GM19351 (cell line): Measurements from ENCODE around the gene UBE2J1.
A peak's percentile ranks its signal among the peaks of the same experiment; 100 is the strongest.
"Not testable (repeated sequence)": the region's sequence is repeated elsewhere in the genome, so short reads cannot be mapped to it uniquely, and the experiment has no call there.

Experiments
- ATAC-seq: cut with Tn5 transposase; IDR thresholded peaks from one replicate; pipeline ENCODE4 v1.9.1; 2021; ENCODE audit warnings: mild to moderate bottlenecking, moderate library complexity; ENCODE audit not compliant: unreplicated experiment

UBE2J1 gene, protein sequence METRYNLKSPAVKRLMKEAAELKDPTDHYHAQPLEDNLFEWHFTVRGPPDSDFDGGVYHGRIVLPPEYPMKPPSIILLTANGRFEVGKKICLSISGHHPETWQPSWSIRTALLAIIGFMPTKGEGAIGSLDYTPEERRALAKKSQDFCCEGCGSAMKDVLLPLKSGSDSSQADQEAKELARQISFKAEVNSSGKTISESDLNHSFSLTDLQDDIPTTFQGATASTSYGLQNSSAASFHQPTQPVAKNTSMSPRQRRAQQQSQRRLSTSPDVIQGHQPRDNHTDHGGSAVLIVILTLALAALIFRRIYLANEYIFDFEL

DNA sequence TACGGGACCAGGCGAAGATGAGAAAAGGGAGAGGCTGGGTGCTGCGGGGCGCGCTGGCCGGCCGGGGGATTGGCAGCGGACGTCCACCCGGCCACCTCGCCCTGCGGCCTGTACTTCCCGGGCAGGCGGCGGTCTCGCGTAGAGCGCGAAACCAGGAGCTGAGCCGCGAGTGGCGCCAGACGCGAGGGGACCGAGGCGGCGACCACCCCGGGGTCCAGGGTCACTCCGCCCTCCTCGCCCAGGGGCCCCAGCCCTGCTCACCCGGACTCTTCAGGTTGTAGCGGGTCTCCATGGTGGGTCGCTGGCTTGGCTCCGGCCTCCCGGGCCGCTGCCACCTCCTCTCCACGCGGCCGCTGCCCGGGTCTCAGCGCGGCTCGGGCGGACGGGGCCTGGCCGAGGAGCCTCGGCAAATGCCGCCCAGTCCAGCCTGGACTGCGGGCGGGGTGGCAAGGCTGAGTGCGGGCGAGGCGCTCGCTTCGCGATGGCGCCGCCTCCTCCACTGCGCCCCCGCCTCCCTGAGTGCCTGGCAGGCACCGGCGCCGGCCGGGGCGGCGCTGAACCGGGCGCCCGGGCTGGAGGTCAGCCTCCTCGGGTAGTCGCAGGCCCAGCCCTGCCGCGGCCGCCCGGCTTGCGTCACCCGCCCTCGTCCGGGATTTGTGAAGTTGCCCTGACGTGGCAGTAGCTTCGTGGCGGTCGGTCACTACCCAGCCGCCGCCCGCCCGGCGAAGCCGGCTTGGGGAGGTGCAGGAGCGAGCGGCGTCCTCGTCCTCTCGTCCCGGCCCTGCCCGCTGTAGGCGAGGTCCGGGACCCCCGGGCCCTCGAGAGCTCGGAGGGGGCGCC lies at the start of gene UBE2J1:
UBE2J1 (minus strand) TSS at position 445 of the 840 bp plus-strand sequence; CDS start at position 292, 153 bp downstream.
- ATAC-seq: peak; percentile 37

DNA sequence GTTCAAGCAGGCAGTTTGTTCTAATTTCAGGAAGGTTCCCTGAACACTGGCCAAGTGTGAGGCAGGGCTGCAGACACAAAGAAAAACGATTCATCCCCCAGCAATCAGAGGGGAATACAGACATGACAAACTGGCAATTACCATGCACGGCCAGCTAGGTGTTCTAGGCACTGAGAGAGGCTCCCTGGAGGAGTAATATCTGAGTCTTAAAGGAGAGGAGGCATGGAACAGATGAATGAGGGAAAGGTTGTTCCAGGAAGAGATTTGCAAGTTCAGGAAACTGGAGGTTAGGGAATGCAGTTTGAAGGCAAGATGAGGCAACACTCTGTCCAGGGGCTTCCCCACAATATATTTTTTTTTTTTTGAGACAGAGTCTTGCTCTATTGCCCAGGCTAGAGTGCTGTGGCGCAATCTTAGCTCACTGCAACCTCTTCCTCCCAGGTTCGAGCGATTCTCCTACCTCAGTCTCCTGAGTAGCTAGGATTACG lies 48.4 kb upstream of the UBE2J1 start:
- no peak for ATAC-seq

DNA sequence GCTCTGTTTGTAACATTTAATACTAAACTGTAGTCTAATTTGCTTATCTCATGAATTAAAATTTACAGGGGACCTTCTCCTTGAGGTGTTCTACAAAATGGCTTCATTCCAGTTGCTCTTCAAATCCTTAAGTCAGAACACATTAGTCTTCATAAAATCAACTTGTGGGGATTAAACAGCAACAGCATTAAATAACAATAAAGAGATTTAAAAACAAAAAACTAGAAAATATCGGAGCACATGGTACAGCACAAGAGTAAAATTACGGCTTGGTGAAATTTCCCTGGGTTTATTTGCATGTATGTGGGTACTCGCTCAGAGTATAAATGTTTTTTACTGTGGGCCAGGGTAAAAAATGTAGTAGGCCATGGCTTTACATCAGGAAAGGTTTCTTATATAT lies 47.5 kb upstream of the UBE2J1 start:
- no peak for ATAC-seq

DNA sequence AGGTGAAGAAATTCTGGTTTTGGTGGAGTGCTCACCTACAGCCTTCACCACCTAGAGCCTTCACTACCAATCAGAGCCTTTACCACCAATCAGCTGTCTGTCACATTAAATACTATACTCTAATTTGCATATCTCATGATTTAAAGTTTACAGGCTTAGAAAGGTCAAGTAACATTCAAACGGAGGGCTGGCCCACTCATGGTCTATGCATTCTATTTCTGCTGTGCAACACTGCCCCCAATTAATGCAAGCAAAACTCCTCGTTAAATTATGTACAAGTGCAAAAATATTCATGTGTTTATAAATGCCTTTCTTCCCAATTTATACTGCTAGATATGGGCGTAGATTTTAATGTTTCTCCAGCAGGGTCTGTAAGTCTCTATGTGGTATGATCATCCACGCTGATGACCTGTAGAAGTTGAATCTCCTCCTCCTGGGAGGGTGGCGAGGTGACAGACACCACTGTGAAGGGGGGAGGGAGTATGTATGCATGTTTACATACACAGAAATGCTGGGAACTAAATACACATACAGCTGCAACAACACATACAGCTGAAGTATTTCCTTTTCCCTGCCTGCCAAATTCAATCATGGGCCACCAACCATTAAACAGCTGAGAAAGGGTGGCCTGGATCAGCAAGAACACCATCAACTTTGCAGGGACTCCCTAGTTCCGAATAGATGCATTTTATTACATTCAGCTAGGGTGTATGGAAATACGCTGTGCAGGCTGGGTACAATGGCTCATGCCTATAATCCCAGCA lies 46.4 kb upstream of the UBE2J1 start:
- no peak for ATAC-seq

DNA sequence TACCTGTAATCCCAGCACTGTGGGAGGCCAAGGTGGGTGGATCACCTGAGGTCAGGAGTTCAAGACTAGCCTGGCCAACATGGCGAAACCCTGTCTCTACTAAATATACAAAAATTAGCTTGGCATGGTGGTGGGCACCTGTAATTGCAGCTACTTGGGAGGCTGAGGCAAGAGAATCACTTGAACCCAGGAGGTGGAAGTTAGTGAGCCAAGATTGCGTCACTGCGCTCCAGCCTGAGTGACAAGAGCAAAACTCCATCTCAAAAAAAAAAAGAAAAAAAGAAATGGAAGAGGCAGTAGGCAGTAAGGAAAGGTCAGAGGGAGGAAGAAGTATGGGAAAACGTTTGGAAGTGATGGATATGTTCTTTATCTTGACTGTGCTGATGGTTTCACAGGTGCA lies 45.4 kb upstream of the UBE2J1 start:
- not testable (repeated sequence) for ATAC-seq

DNA sequence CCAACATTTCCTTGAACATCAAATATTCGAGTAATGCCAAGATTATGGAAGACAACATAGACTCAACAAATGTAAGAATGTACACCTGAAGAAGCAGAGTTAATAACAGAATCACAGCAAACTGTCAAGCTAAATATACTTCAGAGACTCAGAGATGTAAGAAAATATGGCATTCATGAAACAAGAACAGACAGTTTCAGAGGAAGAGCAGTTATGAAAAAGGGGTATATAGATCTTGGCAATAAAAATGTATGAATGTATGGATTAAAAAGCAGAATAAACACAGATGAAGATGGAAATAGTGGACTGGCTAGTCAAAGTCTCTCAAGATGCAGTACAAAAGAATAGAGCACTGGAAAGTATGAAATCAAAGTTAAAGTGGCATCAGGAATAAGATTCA lies 41.1 kb upstream of the UBE2J1 start:
- ATAC-seq: no peak

DNA sequence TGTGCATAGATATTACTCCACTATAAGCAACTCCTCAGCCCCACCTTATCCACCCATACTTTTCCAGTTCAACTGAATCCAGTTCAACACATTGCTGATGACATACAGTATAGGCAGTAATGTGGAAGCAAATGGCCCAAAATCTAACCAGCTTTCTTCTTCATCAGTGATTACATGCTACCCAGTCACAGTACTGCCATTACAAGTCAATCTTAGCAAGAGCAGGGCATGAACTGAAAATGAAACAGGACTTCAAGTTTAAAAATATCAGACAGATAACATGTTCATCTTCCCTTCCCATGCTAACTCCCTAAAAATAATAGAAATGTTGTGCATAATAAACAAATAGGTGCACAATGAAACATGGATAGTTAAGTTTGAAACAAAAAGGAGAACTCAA lies 40.3 kb upstream of the UBE2J1 start:
- no peak for ATAC-seq

DNA sequence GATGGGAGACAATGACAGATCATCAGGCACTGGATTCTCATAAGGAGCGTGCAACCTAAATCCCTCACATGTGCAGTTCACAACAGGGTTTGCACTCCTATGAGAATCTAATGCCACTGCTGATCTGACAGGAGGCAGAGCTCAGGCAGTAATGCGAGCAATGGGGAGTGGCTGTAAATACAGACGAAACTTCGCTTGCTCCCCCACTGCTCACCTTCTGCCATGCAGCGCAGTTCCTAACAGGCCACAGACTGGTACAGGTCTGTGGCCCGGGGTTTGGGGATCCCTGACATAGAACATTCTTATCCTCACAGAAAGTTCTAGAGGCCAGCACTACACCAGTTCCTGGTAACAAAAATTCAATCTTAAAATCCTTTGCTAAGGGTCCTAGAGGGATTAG lies 36.3 kb upstream of the UBE2J1 start:
- ATAC-seq: no peak

DNA sequence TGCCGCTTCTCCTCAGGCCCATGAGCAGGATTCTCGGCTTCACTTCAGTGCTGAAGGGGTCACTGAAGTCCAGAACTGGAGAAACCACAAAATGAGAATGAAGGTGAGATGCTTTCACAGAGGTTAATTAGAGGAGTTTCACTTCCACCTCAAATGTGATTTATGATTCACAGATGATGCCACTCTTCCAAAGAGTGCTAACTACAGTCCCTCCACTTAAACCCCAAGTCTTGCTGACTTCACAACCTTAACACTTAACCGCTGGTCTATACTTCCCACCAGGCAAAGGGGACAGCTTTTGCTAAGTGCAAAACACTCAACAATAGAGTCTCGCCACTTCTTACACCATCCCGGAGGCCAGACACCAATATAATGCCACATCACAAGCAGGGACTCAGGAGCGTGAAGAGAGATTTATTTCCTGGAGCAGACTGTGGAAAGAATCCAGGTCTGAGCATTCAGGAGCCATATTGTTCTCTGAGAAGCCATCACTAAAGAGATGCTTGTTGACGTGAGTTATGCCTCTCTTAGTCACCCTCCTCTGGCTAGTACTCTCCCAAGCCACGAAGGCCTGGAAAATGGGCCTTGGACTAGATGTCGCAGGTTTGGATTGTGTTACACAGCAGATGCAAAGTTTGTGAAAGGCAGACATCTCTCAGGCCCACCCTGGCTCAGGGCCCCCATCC lies 35.1 kb upstream of the UBE2J1 start:
- ATAC-seq: peak; percentile 97

DNA sequence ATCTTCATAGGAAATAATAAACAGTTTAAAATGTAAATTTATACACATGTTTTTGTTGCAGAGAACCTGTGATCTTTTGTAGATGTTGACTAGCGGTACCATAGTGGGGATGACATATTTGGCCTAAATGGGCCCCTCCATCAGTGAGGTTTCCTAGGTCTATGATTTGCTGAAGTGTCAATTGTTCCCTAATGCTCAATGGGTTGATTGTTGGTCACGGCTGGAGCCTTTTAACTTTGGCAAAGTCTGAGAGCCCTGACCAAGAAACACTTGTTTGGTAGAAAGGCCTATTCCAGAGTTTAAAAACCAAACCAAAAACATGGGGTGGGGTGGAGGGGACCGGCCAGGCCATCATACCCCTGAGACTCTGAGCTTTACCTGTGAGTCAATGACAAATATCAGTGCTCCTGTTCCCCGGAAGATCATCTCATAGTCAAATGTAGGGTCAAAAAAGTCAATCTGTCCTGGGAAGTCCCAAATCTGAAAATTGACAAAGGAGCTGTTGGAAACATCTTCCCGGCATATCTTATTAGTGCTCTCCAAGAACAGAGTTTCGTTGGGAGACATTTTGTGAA lies 34.5 kb upstream of the UBE2J1 start:
- peak; percentile 18 for ATAC-seq

DNA sequence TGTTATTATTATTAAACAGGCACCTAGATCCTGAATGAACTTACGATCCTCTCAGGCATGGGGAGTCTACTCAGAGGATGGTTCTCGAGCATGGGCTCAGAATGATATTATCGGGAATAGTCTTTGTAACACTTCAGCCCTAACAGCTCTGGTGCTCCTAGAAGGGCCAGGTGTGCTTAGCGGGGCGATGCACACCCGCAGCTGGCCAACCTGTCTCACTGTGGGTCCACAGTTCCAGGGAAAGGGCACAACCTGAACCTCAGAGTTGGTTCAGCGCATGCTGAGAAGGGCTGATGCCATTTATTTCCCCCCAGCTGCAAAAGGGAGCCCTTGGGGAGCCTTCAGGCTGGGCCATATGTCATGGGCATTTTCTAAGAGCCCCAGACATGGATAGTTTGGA lies 33.3 kb upstream of the UBE2J1 start:
- no peak for ATAC-seq

DNA sequence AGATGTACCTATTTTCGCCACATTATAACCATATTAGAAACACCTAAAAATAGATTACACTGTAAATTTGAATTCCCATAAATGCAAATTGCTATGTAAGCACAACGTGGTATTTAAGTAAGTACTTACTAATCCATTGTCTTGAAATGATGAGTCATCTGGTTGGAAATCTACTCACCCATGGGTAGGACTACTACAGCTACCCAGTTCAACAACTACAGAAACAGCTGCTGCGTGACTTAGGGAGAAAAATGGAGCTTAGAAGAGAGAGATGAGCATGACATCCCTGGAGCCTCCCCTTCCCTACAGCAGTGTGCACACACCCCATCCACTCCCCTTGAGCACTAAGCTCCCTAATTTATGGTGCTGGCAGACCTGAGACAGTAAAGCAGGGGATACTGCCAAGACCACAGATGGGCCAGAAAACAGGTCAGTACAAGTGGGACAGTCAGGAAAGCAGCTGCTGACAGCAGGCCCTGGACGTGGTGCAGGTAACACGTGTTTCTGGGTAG lies 32.7 kb upstream of the UBE2J1 start:
- ATAC-seq: no peak

DNA sequence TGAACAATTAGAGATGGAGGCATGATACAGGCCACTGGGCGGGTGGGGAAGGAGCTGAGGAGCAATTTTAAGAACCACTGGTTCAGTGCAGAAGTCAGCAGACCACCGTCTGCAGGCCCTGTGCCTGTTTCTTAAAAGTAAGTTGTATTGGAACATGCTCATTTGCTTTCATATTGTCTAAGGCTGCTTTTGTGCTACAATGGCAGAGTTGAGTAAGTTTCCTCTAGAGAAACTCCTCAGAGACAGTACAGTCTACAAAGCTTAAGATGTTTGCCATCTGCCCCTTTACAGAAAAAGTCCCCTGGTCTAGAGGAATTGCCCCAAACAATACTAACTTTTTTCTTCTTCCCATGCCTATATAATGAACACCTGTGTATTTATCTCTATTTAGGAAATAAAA lies 28.5 kb upstream of the UBE2J1 start:
- no peak for ATAC-seq

DNA sequence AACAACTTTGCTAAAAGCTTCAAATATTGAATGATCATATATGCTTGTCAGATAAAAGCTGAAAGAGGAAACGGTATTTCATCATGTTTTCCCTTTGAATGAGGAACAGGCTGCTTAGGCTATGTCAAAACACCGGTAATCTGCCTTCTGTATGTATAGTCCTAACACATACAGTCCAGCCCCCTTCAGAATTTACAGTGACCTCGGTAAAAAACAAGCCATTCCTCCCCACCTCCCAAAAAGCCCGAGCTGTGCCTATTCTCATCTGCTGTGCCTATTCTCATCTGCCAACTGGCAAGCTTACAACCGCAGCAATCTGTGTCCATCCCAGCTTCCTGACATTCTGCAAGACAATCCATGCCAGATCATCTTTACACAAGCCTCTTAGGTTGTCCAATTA lies 26.8 kb upstream of the UBE2J1 start:
- no peak for ATAC-seq

DNA sequence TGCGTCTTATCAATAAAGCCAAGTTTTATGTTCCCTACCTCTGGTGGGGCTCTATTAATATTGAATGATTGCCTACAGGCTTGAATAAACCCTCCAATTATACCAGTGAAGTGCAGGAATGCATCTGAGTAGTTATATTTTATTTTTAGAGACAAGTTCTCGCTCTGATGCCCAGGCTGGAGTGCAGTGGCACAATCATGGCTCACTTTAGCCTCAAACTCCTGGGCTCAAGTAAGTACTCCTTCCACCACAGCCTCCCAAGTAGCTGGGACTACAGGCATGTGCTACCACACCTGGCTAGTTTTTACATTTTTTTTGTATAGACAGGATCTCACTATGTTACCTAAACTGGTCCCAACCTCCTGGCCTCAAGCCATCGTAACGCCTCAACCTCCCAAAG lies 26.1 kb upstream of the UBE2J1 start:
- ATAC-seq: no peak

DNA sequence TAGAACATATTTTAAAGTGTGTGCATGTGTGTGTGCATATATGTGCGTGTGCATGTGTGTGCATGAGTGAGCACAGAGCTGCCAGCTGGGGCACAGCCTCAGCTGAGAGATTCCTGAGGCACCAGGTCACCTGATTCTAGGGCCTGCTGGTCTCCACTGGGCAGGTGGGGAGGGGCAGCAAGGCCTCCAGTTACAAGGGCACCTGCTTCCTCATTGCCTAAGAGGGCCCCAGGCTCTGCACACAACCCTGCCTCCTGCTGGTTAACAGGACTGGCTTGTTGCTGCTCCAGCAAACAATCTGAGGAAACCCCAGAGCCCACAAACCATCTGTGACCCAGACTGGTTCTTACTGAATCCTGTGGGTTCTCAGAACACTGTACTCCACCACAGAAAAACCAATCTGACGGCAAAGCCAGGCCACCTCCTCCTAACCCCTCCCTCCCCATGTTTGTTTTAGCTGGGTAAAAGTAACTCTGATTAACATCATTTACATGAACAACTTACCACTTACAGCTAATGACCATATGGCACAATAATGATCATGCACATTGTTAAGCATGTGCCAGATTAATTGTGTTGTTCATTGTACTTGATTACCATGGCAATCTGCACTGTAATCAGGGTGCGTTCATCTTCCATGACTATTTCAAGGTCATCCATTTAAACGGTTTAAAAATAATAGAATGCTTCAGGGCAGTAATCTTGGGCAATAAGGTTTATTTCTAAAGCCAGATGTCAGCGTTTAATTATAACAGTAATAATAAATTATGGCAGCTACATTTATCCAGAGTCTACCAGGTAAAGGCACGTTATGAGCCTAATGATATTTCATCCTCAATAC lies 23.1 kb upstream of the UBE2J1 start:
- peak; percentile 82 for ATAC-seq

DNA sequence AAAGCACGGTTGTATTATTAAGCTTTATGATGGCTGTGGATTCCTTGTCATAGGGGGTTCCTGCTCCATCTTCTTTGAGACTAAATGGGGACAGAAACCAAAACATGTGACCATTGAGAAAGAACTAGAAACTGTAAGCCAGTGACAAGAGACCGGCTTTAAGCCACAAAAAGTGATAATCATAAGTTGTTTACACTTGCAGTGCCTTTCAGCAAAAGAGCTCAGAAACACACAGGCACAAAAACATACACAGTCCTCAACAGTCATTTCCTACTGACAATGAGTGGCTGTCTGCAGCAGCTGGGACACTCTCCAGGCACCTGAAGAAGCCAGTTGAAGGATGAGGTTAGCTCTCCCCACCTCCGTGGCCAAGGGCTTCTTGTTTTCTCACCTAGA lies 20.0 kb upstream of the UBE2J1 start:
- peak; percentile 52 for ATAC-seq

DNA sequence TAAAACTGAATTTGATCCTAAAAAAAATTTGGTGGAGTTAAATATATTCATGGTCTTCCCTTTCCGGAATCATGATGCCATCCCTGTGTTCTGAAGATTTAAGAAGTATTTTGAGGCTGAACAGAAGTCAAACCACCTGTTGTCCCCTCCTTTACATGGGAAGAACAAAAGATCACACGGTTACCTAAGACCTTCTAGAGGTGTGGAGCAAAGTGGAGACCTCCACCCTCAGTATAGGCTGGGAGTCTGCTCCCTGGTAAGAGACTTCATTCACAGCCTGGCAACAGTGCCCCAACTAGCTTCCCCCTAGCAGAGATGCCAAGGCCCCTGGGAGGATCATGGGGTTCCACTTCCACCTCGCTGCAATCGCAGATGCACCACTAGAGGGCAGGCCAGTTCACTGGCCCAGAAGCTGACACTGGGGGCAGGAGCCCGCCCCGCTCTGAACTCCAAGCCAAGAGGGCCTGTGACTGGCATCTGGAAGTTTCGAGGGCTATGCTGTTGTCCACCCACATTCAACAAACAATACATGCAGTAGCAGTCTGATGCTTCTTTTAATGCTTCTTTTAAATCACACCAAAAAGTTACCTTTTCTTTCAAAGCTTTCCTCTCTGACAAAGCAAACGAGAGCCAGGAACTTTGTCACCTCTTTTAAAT lies 19.5 kb upstream of the UBE2J1 start:
- ATAC-seq: peak; percentile 64

DNA sequence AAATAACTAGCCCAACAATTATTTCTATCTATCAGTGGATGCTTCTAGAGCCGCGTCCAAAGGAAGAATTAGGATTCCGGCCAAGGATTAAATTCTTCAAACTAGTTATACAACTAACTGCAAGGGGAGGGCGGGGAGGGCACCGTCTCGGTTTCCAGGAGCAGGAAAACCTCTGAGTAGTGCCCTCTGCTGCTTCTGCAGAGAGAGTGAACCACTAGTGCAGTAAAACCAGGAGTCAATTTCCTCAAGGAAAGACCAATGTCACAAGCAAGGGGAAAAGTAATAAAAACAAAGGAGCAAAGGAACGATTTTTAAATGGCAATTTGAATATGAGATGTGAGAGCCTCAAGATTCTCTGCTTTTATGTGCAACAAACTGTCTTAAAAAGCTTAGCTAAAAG lies 16.5 kb upstream of the UBE2J1 start:
- no peak for ATAC-seq
